ENCODE data around the gene RSBN1L. TPM values are rescaled to one million over a fixed set of nuclear protein-coding genes. Genes with fewer than 3 reads are reported as not detected.

Gene RSBN1L
- polyA plus RNA-seq, 2 of the 4 experiments (the other 2 are of a cell fraction), result 11.1 to 13.0 TPM

DNA sequence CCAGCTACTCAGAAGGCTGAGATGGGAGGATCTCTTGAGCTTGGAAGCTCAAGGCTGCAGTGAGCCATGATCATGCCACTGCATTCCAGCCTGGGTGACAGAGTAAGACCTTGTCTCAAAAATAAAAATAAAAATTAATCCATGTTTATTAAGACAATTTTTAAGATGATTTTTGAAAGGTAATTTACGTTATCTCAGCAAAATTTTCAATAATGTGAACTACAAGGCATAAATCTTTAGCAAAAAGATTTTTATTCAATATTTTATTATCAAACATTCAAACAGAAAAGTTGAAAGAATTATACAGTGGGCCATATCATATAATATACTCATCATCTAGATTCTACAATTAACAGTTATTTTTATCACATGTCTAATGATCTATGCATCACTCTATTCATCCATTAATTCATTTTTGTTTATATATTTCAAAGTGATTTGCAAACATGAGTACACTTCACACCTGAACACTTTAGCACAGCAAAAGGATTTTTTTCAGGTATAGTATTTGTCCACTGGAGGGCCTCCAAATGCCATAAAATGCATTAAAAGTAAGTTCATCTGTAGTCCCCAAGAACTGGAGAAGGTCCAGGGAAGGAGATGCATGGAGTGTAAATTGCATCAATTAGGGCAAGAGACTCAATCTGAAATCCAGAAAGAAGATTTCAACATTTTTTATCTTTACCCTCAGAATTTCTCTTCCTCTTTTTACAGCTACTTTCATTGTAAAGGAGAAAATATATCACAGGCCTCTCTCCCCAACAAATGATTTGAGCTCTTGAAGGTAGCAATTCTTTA, 38.6 kb upstream of the RSBN1L start (continued):
- TF ChIP-seq, protein P1, sequence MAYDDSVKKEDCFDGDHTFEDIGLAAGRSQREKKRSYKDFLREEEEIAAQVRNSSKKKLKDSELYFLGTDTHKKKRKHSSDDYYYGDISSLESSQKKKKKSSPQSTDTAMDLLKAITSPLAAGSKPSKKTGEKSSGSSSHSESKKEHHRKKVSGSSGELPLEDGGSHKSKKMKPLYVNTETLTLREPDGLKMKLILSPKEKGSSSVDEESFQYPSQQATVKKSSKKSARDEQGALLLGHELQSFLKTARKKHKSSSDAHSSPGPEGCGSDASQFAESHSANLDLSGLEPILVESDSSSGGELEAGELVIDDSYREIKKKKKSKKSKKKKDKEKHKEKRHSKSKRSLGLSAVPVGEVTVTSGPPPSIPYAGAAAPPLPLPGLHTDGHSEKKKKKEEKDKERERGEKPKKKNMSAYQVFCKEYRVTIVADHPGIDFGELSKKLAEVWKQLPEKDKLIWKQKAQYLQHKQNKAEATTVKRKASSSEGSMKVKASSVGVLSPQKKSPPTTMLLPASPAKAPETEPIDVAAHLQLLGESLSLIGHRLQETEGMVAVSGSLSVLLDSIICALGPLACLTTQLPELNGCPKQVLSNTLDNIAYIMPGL (CRISPR knock-in tag; IDR thresholded peaks at IDR 0.05; ENCODE audit: borderline replicate concordance), result no peak
- no peak for TF ChIP-seq RCOR1 (IDR thresholded peaks at IDR 0.05; ENCODE audit: low read depth, low read length)
- no peak for TF ChIP-seq TP53 (CRISPR knock-in tag; IDR thresholded peaks at IDR 0.05)

DNA sequence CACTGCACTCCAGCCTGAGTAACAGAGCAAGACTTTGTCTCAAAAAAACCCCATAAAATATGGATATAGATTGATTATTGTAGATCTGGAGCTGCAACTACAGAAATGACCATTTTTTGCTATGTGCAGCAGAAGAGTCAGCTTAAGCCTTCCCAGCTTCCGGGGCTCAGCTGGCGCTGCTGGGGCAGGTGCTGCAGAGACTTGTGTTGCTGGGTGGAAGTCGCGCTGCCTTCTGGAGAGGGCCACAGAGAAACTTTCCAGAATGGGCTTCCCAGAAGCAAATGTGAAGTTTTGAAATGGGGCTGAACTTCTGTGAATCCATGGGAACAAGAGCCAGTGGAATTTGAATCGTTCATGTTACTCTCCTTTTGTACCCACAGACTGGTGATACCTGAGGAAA, 37.3 kb upstream of the RSBN1L start:
- POLR2A ChIA-PET, result interaction anchor here (0.7 kb wide), 2 partner anchors 9 to 42 kb away, joined by 6 to 7 read pairs; no protein-coding TSS in a partner anchor
- no peak for FAIRE-seq
- Histone ChIP-seq H3K4me3 (no peak overlapping the region), H3K4me2 (no peak overlapping the region), H3K9me3 (no peaks in the 10 kb centered on the region), H3K4me1 (no peaks in the 10 kb centered on the region), H3K27ac (no peak overlapping the region)
- WGBS (ENCODE audit: missing lambda C conversion rate), result 92% methylated on average over 5 of the region's 5 CpGs
- CTCF ChIA-PET, result interaction anchor here (1.0 to 4.5 kb wide), 14 partner anchors 8 to 220 kb away, joined by 3 to 32 read pairs (median 5); partner anchors contain the start of genes PHTF2 and TMEM60
- no peak for TF ChIP-seq GATA3 (IDR thresholded peaks at IDR 0.05; ENCODE audit: borderline replicate concordance)
- TF ChIP-seq ZC3H11A (IDR thresholded peaks at IDR 0.05), result no peak
- TF ChIP-seq FOSB (CRISPR knock-in tag; IDR thresholded peaks at IDR 0.05), result no peak
- no peak for TF ChIP-seq E2F6 (IDR thresholded peaks at IDR 0.05; ENCODE audit: borderline replicate concordance, low read depth)
- TF ChIP-seq, protein P1 (CRISPR knock-in tag; IDR thresholded peaks at IDR 0.05; ENCODE audit: borderline replicate concordance), result no peak
- TF ChIP-seq CBX2 (IDR thresholded peaks at IDR 0.05; ENCODE audit: borderline replicate concordance, low read depth), result no peak
- no peak for TF ChIP-seq HOXB13 (CRISPR knock-in tag; IDR thresholded peaks at IDR 0.05; ENCODE audit: low read depth)
- ATAC-seq, result no peak
- no peak for DNase-seq (ENCODE audit: low read depth in 1 of 2, low spot score in 1 of 2)

DNA sequence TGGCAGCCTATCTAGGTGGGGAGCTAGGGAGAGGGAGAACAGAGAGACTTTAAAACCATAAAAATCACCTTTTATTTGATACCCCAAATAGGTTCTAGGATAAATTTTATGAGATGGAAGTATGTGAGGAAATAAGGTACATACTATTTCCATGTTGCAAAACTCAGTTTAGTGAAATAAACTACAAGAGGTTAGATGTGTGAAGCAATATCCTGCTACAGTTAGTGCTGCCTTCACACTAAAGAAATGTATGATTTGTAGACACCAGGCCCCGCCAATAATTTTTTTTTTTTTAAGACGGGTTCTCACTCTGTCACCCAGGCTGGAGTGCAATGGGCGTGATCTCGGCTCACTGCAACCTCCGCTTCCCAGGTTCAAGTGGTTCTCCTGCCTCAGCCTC, 34.4 kb upstream of the RSBN1L start:
- Histone ChIP-seq H3K4me2 (no peak overlapping the region), H3K9me3 (no peaks in the 10 kb centered on the region), H3K27ac (no peak overlapping the region), H3K4me1 (peaks cover 2% of the 10 kb centered on the region; the same call in 1 of the 3 replicates), H3K4me3 (no peak overlapping the region)
- ChIA-PET CTCF (interaction anchor here (0.7 to 3.0 kb wide), 3 partner anchors 10 to 96 kb away, joined by 3 to 15 read pairs (median 4); no protein-coding TSS in a partner anchor), POLR2A (no interaction called here)
- TF ChIP-seq FOSL2 (IDR thresholded peaks at IDR 0.05), result no peak
- no peak for TF ChIP-seq FOSL2 (CRISPR knock-in tag; IDR thresholded peaks at IDR 0.05)
- no peak for TF ChIP-seq EP300 (IDR thresholded peaks at IDR 0.05)
- TF ChIP-seq TP53 (CRISPR knock-in tag; IDR thresholded peaks at IDR 0.05), result no peak
- TF ChIP-seq SMC3 (IDR thresholded peaks at IDR 0.05), result no peak
- TF ChIP-seq HOXB5 (CRISPR knock-in tag; IDR thresholded peaks at IDR 0.05), result no peak
- no peak for TF ChIP-seq HDAC2 (IDR thresholded peaks at IDR 0.05)
- no peak for TF ChIP-seq NFE2L2 (conservative IDR thresholded peaks at IDR 0.05; ENCODE audit: low read length)
- TF ChIP-seq HOXA7 (CRISPR knock-in tag; IDR thresholded peaks at IDR 0.05), result no peak
- no peak for TF ChIP-seq RNF2 (IDR thresholded peaks at IDR 0.05; ENCODE audit: borderline replicate concordance, low read depth)
- 94% methylated on average over 5 of the region's 5 CpGs for WGBS (ENCODE audit: missing lambda C conversion rate)
- ATAC-seq (no peak), FAIRE-seq (no peak), DNase-seq (ENCODE audit: low read depth in 1 of 2, low spot score in 1 of 2) (no peak)
